HepG2 (cell line): ENCODE measurements around the gene PRR12. TPM values are rescaled to one million over a fixed set of nuclear protein-coding genes. Genes with fewer than 3 reads are reported as not detected.

Source experiments
- CBX5 ChIP-seq: sonication (generic); formaldehyde crosslinking; IDR thresholded peaks from 2 replicates; pipeline ENCODE4 v1.4.0; 2020; ENCODE audit warnings: missing genetic modification reagents, borderline replicate concordance
- CTCF ChIP-seq: sonication (generic); formaldehyde crosslinking; IDR thresholded peaks from 2 replicates; pipeline ENCODE4 v1.5.0; 2020; ENCODE audit warnings: mild to moderate bottlenecking, missing genetic modification reagents, moderate library complexity
- FOXK1 ChIP-seq: sonication (generic); formaldehyde crosslinking; IDR thresholded peaks from 2 replicates; pipeline ENCODE4 v1.4.0; 2020; ENCODE audit warnings: low read depth, missing genetic modification reagents, borderline replicate concordance
- FUBP1 ChIP-seq: sonication (generic); formaldehyde crosslinking; IDR thresholded peaks from 2 replicates; pipeline ENCODE4 v1.5.1; 2020; ENCODE audit warnings: missing genetic modification reagents, mild to moderate bottlenecking, borderline replicate concordance
- HMGXB4 ChIP-seq, 2 experiments: sonication (generic) in 1 of 2; formaldehyde crosslinking in 1 of 2; IDR thresholded peaks; 2 replicates each; pipeline versions ENCODE4 v1.4.0 to v1.6.1; 2018 to 2020; ENCODE audit warnings: missing genetic modification reagents in 2 of 2, borderline replicate concordance in 1 of 2, low read depth in 1 of 2, mild to moderate bottlenecking in 1 of 2, missing biosample characterization in 1 of 2
- HNF4A ChIP-seq: sonication (generic); formaldehyde crosslinking; IDR thresholded peaks from 2 replicates; pipeline ENCODE4 v1.4.0; 2020; ENCODE audit warnings: missing genetic modification reagents
- KAT8 ChIP-seq: IDR thresholded peaks from 2 replicates; pipeline ENCODE4 v1.6.1; 2016; ENCODE audit warnings: missing genetic modification reagents, missing compliant biosample characterization
- MED1 ChIP-seq: sonication (generic); formaldehyde crosslinking; IDR thresholded peaks from 2 replicates; pipeline ENCODE4 v1.4.0; 2020; ENCODE audit warnings: missing genetic modification reagents
- PATZ1 ChIP-seq: sonication (generic); formaldehyde crosslinking; IDR thresholded peaks from 2 replicates; pipeline ENCODE4 v1.4.0; 2020; ENCODE audit warnings: missing genetic modification reagents
- PRDM15 ChIP-seq: sonication (generic); formaldehyde crosslinking; IDR thresholded peaks from 2 replicates; pipeline ENCODE4 v1.4.0; 2020; ENCODE audit warnings: missing genetic modification reagents
- ZNF414 ChIP-seq: sonication (generic); formaldehyde crosslinking; IDR thresholded peaks from 2 replicates; pipeline ENCODE4 v1.5.0; 2020; ENCODE audit warnings: missing genetic modification reagents
- ZNF501 ChIP-seq: sonication (generic); formaldehyde crosslinking; IDR thresholded peaks from 2 replicates; pipeline ENCODE4 v1.5.1; 2020; ENCODE audit warnings: mild to moderate bottlenecking, moderate library complexity, missing genetic modification reagents
- polyA plus RNA-seq, 8 experiments: library from polyadenylated mRNA; depleted of rRNA in 3 of 8; stranded (reverse) in 7 of 8; unstranded in 1 of 8; fragments of >200 nt; fragmentation: Illumina TruSeq in 4 of 8; extraction: Trizol in 4 of 8; gene quantifications; 2 replicates each; pipeline versions ENCODE4 v1.2.1 to v1.2.3, GENCODE V29; 2011 to 2016; ENCODE audit warnings: low read depth in 4 of 8, missing spikeins in 1 of 8, mixed read lengths in 1 of 8; ENCODE audit not compliant: insufficient read depth in 1 of 8
- total RNA-seq, 5 experiments: library from RNA; depleted of rRNA; stranded (reverse); fragments of >200 nt; fragmentation: Illumina TruSeq; extraction: Trizol; gene quantifications; 2 replicates each; pipeline ENCODE4 v1.2.3, GENCODE V29; 2016; ENCODE audit warnings: low read depth in 1 of 5

The PRR12 gene
- total and polyA plus RNA-seq, 2 of the 13 experiments (the other 11 are each of a cell fraction or from before 2014, with no cell fraction given): 0.62 to 1.5 TPM

GRCh38 chr19:49570997-49571676 lies 19.8 kb upstream of the PRR12 start (continued):
- no peak for TF ChIP-seq FUBP1
- peak in 1 of 2 experiments; percentile 45; a peak in 1 of 4 replicates for TF ChIP-seq HMGXB4 (CRISPR knock-in tag; IDR thresholded peaks at IDR 0.05; ENCODE audit: borderline replicate concordance in 1 of 2, low read depth in 1 of 2)
- 0 out of 2 replicates have a peak, but pooled peaks have one; percentile 7 for TF ChIP-seq ZNF501
- peak; percentile 32; the same call in 1 of the 2 replicates for TF ChIP-seq HNF4A (CRISPR knock-in tag)
- TF ChIP-seq FOXK1 (CRISPR knock-in tag): peak; percentile 36; the same call in 1 of the 2 replicates
- TF ChIP-seq PATZ1 (CRISPR knock-in tag): 0 out of 2 replicates have a peak, but pooled peaks have one; percentile 18
- 0 out of 2 replicates have a peak, but pooled peaks have one; percentile 14 for TF ChIP-seq MED1 (CRISPR knock-in tag)
- 0 out of 2 replicates have a peak, but pooled peaks have one; percentile 19 for TF ChIP-seq KAT8 (CRISPR knock-in tag)
- TF ChIP-seq CBX5 (CRISPR knock-in tag): peak; percentile 82; the same call in 1 of the 2 replicates
- TF ChIP-seq PRDM15: no peak
- TF ChIP-seq CTCF: peak; percentile 83
- TF ChIP-seq ZNF414 (CRISPR knock-in tag): 0 out of 2 replicates have a peak, but pooled peaks have one; percentile 7
